GM18520 (cell line): ENCODE results near the gene UQCRC1.

Experiments used
- ATAC-seq: cut with Tn5 transposase; IDR thresholded peaks from one replicate; pipeline ENCODE4 v1.9.1; 2021; ENCODE audit not compliant: unreplicated experiment

Gene UQCRC1

DNA sequence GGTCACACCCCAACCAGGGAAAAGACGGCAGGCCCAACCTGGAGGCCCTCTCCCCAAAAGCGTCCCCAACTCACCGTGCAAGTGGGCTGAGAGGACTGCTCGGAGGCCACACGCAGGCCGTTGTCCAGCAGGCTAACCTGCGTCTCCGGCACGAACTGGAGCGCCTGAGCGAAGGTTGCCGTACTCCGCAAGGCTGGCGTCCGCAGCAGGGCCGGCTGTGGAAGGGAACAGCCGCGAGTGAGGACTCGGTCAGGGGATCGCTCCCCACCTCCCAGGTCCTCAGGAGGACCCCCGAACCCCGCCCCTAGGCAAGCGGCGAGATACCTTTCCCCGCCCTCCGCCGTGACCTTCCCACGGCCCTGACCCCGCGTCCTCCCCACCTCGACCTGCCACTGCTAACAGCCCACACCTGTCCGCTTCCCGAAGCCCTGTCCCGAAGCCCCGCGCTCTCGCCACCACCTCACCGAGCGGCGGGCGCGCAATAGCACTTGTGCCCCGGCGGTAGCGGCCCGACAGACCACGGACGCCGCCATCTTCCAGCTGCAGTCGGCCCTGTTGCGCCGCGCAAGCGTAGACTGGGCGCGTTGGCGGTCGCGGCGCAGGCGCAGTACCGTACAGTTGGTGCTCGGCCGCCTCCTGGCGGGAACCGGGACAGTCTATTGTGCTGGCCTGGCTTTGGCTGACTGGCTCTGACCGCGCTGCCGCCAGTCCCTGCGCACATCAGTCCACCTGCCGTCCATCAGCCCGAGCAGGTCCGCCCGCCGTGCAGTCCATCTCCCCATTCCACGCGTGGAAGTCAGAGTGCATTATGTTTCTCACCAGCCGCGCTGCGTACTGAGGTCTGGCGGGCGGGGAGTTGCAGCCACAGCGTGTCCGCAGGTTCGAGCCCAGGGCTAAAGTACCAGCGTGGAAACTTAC, at the start of gene UQCRC1:
Gene UQCRC1 (minus strand): TSS at position 559 of the 918 bp plus-strand sequence. CDS start 26 bp downstream, at position 533.
- peak; percentile 95 for ATAC-seq

DNA sequence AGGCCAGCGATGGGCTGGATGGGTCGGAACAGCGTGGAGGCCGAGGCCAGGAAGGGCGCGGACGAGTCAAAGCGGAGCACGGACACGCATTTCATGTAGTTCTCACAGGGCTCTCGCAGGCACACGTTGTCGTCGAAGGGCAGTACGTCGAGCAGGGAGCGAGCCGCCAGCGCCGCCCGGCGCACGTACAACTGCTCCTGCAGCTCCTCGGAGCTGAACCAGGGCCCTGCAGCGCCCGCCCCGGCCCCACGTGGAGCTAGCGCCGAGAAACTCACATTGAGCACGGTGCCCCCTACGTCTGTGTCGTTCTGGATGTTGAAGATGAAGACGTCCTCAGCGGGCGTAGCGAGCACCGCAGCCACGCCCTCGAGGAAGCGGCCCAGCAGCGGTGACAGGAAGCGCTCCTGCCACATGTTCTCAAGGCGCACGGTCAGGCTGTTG, 47.4 kb upstream of the UQCRC1 start:
- ATAC-seq: no peak

DNA sequence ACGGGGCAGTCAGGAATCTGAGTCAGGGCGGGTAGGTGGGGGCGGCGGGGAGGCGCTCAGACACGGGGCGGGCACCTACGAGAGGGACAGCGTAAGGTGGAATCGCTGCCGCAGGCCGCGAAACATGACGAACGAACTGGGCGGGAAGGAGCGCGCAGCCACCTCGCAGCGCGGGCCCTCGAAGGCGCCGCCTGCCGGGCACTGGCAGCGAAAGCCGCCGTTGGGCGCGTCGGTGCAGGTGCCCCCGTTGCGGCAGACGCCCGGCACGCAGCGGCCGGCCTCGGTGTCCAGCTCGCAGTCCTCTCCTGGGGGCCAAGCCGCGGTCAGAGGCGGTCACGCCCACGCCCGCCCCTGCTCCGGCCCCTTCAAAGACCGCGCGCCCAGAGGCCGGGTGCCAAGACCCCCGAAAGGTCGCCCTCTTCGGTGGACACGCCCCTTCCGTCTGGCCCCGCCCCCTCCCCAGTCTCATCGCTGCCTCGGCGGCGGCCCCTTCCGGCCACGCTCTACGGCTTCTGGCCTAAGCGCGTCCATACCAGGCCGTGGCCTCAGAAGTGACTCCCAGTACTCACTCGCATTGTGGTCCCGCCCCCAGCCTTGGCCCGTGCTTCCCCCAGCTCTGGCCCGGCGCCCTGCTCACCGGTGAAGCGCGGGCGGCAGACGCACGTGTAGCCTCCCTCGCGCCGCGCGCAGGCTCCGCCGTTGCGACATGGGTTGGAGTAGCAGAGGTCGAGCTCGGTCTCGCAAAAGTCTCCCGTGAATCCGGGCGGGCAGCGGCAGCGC, 46.8 kb upstream of the UQCRC1 start:
- ATAC-seq: no peak

DNA sequence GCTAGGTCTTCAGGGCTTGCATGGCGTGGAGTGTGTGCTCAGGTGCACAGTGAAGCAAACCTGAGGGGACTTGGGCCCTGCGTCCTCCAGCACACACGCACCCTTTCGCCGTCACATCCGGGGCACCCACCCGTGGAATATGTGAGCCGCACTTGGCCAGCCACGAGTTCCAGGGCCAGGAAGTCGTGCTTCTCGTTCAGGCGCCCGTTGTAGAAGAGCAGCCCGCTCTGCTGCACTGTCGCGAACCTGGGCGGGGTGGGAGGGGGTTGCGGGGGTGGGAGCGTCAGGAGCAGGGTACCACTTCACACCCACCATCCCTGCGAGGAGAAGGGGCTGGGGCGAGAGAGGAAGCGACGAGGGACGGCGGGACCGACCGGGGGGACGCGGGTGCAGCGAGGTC, 46.2 kb upstream of the UQCRC1 start:
- no peak for ATAC-seq

DNA sequence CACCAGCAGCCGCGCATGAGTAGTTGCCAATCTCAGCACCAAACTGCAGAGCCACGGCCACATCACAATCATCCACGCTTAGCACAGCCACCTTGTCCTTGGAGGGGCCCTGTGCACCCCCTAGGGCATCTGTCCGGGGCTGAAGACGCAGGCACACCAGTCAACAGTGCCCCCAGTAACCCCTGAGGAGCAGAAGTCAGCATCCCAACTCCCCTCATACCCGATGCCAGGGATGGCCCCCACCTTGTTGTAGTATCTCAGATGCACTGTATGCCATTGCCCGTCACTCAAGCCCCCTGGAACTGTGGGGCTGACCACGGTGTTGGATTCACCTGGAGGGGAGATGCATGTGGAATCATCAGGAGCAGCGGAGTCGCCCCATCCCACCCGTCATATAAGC, 45.6 kb upstream of the UQCRC1 start:
- ATAC-seq: no peak

DNA sequence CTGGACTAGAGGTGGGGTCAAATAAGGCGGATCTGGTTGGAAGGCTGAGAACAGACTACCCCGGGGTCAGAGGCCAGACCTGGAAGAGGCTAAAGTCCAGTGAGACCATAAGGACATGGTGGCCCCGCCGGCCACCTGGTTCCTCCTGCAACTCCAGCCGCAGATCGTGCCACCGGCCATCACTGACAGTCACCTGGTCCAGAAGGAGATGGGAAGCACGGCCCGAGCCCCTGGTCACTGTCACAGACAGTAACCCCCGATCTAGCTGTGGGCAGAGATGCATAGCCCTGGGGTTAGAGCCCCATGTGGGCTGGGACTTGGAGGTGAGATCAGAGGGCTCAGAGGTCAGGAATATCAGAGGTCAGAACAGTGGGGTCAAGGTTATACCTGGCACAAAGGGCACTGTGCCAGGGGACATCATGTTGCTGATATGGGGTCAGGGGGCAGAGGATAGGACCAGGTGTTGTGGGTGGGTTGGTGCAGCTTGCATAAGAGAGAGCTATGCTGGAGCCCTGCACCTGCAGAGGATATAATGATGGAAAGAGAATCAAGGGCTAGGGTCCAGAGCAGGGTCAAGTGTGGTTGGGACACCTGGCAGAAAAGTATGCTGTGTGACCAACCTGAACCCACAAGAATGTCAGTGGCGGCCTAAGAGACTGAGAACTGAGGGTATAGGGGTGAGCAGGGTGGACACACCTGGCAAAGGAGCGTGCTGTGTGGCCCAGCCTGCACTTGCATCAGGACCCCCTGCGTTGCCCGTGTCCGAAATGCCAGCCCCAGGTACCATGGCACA, 43.7 kb upstream of the UQCRC1 start:
- ATAC-seq: no peak

GRCh38 chr3:48651771-48652170, 42.3 kb upstream of the UQCRC1 start:
- ATAC-seq: no peak

DNA sequence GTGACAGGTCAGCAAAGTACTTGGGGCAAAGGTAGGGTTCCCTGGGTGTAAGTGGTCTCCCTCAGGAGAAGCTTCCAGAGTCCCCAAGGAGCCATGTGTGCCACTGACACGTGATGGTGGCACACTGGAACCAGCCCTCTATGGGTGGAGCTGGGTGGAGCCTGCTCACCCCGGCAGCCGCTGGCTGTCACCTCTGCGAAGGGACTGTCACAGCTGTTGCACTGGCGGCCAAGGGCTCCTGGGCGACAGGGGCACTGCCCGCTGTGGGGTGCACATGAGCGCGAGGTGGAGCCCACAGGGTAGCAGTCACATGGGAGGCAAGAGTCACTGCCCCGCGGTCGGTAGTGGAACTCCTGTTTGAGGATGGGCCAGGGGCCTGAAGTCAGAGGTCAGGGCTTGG, 41.3 kb upstream of the UQCRC1 start:
- no peak for ATAC-seq

DNA sequence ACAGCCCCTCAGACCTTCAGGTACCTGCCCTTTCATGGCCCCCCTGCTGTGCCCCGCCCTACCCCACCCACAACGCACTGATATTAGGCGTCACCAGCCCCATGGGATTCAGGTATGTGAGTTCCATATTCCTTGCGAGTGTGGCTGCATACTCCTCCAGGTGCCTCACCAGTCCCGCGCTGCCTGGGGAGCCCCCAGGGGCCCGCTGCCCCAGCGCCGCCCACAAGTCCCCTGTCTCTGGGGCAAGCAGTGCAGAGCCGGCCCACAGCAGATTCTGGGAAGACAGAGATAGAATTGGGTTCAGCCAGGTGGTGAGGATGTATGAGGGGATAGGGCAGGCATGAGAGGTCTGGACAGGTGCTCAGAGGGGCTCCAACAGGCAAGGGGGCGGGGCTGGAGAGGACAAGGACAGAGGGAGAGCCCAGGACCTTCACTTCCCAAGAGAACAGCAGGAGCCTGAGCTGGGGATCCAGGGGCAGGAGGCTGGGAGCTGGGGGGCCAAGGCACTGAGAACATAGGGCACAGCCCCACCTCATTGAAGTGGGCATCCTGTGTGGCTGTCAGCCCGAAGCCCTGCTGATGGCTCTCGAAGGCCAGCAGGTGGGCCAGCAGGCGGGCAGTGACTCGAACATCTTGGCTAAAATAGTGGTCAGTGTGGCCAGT, 38.9 kb upstream of the UQCRC1 start:
- ATAC-seq: no peak

- ATAC-seq: no peak
Observed at GRCh38 chr3:48647714-48648113, 38.3 kb upstream of the UQCRC1 start.

DNA sequence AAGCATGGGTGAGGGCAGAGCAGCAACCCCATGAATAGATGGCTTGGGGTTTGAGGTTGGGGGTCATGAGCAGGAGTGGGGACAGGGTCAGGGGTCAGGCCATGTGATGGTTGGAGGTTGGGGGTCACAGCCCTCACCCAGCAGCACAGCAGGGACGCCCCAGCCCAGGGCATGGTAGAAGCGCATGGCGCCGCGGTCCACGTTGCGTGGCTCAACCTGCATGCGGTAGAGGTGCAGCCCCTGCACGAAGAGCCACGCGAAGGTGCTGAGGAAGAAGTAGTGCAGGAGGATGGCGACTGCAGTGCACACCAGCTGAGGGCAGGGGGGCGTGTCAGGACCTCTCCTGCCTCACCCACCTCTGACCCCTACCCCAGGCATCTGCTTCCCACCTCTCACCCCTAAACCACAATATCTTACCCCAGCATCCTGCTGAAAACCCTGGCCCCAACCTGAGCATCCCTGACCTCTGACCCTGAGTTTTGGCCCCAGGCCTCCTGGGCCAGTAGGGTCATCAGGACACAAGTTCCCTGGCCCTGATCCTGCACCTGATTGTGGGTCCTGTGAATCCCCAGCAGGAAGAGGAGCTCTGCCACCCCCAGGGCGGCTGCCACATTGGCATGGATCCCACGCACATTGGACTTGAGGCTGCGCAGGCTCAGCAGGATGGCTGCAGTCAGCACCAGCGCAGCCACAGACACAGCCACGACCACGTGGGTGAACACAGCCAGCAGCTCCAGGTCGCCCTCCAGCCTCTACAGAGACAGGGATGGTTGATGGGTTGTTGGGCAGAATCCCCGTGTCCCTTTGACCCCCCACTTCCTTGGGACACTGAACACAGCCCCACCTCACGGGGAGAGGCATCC, 35.7 kb upstream of the UQCRC1 start:
- ATAC-seq: no peak

- no peak for ATAC-seq
Observed at GRCh38 chr3:48642605-48643004, 33.2 kb upstream of the UQCRC1 start.

- no peak for ATAC-seq
Observed at GRCh38 chr3:48641396-48641795, 31.9 kb upstream of the UQCRC1 start.

GRCh38 chr3:48639944-48640606, 30.6 kb upstream of the UQCRC1 start:
- no peak for ATAC-seq

DNA sequence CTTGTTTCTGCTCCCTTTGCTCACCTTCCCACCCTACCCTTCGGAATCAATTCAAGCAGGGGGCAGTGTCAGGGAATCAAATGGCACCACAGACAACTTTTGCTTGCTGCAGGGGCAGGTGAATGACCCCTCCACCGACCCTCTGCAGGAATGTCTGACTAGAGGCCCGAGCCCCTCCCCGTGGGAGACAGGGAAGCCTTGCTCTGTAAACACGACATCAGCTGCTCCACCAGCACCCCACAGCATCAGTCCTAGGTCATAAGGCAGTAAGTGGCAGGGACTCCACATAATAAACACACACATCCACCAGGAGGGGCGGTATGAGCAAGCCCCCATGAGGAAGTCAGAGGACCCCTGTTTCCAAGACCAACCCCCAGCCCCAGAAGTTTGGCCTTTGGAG, 27.9 kb upstream of the UQCRC1 start:
- no peak for ATAC-seq

DNA sequence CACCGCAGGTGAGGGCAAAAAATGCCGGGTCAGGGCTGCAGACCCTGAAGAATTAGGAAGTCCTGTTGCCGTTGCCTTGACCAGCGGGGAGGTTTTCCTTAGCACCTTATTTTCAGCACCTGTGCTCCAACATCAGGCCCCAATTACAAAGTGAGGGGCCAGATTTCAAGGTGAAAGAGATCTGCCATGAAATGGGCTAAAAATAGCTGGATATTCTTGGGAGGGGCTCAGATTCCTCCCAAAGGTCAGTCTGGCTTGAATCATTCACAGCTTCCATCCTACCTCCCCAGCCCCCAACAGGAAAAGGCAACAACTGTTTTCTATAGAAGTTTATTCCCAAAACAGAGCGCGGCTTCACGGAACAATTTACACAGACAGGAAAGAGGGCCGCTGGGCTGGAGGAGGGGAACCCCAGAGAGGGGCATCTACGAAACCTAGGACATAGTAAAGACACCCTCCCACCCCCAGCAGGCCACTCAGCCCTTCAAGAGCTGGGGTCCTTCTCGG, 26.8 kb upstream of the UQCRC1 start:
- ATAC-seq: no peak

DNA sequence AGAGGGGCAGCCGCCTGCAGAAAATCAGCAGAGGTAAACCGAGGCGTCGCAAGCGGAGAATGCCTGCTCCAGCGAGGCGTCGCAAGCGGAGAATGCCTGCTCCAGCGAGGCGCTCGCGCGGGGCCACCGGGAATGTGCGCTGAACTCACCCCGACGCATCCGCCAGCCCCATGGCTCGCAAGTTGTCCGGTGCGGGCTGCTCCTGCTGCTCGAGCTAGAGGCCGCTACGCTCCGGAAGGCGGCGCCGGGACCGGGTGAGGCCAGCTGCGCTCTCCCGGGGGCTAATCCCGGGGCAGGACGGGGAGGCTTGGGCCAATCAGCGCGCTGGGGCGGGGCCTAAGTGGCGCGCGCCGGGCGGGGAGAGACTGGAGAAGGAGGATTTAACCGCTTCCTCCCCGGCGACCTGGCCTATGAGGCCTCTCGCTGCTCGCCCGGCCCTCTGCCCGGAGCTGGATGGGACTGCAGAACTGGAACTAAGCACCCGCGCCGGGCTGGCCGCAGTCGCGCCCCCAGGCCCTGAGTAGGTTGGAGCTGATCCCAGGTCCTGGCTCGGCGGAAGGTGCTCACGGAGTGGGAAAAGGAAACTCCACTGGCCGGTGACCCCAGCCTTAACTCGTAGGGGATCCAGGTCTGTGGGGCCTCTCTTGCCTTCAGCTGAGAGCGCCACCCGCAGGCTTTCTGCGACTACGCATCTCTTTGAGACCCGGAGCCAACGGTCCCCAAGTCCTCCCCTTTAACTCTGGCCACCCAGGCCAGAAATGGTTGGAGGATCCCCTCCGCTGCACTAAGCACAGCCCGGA, 26.0 kb upstream of the UQCRC1 start, which contains the start of gene SLC26A6:
Gene SLC26A6 (minus strand): TSS at position 240 of the 800 bp plus-strand sequence. CDS start 68 bp downstream, at position 172.
- ATAC-seq: peak; percentile 86

DNA sequence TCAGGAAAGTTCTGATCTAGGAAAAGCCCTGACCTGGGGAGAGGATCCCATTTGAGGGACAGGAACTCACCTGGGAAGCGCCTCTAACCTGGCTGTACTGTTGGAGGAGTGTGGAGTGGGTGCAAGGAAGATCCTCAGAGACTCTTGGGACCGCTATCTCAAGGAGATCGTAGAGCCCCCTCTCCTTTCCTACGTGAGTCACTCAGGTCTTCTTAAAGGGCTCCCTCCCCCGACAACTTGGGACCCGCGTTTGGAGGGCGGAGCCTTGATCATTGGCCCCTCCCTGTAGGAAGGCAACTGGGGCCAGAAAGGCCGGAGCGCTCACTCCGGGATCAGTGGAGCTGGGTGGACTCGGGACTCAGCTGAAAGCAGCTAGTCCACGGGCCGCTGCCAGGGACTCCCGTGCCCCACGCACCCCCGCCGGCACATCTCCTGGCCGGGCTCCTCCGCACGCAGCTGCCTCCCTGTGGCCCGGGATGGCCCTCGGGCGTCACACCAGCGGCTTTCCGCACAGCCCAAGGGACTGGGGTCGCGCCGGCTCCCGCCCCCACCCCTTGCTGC, 25.3 kb upstream of the UQCRC1 start:
- no peak for ATAC-seq
